GM18505 (cell line): ENCODE results near the gene MAP6.

Experiments used
- ATAC-seq: cut with Tn5 transposase; IDR thresholded peaks from one replicate; pipeline ENCODE4 v1.9.1; 2021; ENCODE audit not compliant: unreplicated experiment
- POLR2A ChIP-seq: IDR thresholded peaks from 4 replicates; pipeline ENCODE4 v1.6.1; 2011; ENCODE audit warnings: borderline replicate concordance; ENCODE audit not compliant: insufficient read depth, insufficient read length; ENCODE audit errors: extremely low read depth

The MAP6 gene

DNA sequence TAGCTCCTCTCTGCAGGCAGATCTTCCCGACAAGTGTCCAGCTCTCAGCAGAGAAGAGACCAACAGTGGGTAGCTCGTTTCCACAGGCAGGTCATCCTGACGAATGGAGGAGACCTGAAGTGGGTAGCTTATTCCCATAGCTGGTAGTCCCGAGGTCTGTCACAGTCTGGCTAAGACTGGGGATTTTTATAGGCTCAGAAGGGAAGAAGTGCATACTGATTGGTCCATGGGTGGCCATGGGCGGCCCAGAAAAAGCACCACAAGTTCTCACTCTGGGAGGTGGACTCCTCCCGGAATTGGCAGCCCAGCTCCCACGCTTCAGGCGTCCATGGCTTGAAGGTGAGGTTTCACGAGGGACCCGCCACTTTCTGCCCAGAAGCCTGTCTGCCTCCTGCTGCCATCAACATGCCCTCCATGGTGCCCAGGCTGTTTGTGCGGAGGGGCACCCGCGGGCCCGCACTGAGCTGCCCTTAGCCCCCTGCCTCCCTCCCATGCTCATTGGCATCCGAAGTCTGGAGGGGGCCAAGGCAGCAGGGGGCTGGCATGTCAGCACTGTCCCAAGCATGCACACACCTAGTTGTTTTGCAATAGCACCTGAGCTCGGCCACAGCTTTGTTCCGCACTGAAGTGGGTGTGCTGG, 9.9 kb upstream of the MAP6 start:
- ATAC-seq = no peak
- TF ChIP-seq POLR2A = no peak

DNA sequence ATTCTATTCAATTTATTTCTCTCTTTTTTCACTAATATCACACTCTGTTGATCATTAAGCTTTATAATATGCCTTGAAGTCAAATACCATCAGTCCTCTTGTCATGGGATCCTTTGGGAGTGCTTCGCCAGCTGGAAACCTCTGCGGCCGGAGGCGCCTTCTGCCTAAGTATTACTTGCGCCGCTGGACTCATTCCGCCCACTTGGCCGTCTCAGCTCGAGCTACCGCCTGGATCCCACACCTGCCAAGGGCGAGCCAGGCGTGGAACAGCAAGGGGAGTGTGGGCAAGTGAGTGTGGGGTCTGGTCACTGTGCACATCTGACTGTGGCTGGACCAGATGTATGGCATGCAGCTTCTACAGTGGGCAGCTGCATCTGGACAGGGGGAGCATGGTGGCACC, 9.1 kb upstream of the MAP6 start:
- no peak for TF ChIP-seq POLR2A

DNA sequence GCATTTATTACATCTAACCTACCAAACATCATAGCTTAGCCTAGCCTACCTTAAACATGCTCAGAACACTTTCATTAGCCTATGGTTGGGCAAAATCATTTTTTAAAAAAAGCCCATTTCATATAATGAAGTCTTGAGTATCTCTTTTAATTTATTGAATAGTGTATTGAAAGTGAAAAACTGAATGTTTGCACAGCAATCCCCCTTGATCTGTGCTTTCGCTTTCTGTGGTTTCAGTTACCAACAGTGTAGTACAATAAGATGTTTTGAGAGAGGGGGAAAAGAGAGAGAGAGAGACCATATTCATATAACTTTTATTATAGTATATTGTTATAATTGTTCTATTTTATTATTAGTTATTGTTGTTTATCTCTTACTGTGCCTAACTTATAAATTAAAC, 8.4 kb upstream of the MAP6 start:
- no peak for ATAC-seq
- no peak for TF ChIP-seq POLR2A

More for the DNA sequence above, 9.1 kb upstream of the MAP6 start:
- ATAC-seq = no peak

DNA sequence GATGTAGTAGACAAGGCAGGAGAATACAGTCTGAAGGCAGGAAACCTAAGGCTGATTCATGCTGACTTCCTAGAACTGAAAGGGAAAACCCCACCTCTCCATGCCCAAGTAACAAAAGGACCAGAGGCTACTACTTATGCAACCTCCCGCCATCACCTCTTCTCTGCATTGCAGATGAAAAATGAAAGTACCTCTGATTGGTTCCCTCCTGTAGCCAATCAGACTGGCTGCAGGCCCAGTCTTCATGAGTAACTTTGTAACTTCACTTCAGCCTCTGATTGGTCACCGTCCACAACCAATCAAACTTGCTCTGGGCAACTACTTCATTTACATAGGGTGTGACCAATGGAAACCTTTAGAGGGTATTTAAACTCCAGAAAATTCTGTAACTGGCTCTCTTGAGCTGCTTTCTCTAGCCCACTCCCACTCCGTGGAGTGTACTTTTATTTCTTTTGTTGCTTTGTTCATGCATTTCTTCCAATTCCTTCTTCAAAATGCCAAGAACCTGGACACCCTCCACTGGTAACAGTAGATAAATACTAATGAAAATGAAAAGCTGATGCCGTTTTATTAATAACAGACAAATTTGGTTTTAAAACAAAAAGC, 5.2 kb upstream of the MAP6 start:
- ATAC-seq = no peak
- TF ChIP-seq POLR2A = no peak

DNA sequence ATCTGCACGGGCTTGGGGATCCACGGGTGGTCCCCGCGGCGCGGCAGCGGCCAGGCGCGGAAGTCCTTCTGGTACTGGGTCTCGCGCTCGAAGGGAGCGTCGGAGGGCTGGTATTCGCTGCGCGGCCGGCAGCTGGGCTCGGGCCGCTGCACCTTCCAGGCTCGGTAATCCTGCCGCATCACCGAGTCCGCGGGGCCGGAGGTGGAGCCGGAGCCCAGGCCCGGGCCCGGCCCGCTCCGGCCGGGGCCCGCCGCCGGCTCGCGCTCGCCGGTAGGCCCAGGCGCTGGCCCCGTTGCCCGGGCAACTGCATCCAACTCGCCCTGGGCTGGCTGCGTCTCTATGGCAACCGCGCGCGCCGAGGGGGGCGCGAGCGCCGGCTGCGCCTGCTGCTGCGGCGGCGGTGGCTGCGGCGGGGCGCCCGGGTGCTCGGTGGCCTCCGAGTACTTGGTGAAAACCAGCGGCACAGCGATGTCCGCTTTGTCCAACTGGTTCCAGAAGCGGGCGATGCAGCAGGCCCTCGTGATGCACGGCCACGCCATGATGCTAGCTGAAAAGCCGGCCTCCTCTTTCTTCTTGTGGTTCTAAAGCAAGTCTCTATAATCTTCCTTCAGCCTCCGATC, 897 bp downstream of the MAP6 start:
- no peak for ATAC-seq
- TF ChIP-seq POLR2A = no peak

DNA sequence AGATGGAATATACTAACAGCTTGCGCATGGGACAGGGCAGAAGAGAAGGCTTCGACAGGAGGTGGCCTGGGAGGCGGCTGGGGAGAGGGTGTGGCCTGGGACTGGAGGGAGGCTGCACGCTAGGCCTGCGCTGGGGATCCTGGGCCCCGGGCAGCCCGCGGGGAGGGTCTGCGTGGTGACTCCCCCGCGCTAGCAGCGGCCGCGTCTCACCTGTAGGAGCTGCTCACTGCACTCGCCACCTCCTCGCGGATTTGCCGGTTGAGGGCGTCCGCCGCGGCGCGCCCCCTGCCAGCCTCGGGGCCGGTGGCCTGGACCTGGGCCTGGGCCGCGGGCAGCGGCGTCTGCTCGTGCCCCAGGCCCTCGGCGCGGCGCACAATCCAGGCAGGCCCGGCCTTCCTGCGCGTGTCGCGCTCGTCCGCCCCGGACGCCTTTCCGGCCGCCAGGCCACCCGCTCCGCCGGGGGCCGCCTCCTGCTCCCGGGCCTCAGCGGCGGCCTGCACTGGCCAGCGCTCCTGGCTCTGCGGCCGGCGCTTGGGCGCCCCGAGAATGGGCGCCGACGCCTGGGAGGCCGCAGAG, 1.5 kb downstream of the MAP6 start:
- no peak for TF ChIP-seq POLR2A
- ATAC-seq = no peak

DNA sequence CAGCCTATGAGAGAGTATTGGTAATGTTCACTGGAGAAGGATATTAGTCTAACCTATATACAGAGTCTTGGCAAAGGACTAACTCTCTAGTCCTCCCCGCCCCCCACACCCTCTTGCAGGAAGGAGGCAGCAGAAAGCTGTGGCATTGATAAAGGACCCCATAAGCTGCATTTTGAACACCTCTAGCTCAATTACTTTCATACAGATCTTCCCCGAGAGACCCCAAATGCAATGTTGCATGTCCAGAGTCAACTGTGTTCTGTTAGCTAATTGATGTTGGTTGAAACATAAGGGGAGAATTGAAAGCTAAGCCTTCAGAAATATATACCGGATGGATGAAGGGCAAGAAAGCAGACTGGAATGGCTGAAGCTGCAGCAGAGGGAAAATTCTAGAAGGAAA, 2.8 kb downstream of the MAP6 start:
- TF ChIP-seq POLR2A = no peak
- no peak for ATAC-seq

DNA sequence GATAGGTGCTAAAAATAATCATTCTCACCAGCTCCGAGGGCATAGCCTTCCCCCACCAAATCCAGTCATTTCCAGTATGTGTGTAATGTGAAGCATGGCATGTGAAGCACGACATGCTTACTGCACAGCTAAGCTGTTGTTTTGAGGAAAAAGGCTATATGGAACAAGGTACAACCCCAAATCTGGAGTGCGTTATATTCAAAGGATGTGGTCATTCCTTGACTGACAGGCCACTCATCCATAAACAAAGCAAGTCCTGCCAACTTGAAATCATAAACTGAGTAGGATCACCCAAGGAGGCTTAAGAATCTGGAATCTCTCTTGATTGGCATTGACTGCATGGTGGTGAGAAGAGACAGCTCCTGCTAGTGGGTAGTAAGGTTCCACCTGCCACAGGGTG, 3.7 kb downstream of the MAP6 start:
- ATAC-seq = no peak
- TF ChIP-seq POLR2A = no peak

DNA sequence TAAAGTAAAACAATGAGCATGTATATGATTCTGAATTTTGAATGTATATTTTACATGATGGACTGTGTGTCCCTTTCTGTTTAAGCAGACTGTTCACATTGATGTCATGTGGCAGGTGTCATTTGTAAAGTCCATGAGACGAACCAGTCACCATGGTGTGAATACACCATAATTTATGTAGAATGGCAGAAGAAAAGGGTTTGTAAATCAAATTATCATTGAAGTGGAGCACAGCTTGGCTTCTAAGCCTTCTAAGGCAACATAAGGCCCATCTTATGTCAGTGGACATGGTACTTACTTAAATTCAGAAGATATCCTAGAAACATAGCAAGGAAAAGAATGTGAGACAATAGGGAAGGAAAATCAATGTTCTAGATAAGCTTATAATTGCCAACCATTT, 4.4 kb downstream of the MAP6 start:
- no peak for TF ChIP-seq POLR2A
- ATAC-seq = no peak

DNA sequence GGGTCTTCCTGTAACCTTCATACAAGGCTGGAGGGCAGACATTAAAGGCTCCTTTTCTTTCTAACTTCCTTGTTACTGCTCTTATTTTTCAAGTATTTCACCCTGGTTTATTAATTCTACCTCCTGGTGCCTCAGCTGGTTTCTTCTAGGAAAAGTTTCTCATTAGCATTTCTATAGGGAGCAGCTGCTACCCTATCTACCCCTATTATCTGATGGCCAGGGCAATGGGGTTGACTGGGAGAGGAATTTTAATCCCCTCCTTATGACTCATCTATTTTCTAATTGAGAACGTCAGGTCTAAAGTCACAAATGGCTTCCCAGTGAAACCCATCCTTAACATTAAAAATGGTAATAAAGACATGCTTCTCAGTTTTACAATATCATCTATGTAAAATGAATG, 5.0 kb downstream of the MAP6 start:
- ATAC-seq = no peak
- no peak for TF ChIP-seq POLR2A

DNA sequence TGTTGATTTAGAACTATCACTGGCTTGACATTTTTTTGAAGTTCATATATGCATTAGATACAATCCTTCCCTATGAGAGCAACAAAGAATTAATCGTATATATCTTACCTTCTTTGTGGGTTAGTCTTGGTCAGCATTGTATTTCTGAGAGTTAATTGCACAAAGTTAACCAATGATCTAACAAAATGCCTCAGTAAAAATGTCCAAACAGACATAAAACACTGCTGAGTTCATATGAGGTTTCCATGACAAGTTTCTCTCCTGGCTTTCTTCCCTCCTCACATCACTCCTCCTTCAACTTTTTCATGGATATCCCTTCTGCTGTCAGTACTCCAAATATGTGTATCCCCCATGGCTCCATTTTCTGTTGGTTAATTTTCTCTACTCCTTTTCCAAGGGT, 9.0 kb downstream of the MAP6 start:
- no peak for TF ChIP-seq POLR2A
- ATAC-seq = no peak

DNA sequence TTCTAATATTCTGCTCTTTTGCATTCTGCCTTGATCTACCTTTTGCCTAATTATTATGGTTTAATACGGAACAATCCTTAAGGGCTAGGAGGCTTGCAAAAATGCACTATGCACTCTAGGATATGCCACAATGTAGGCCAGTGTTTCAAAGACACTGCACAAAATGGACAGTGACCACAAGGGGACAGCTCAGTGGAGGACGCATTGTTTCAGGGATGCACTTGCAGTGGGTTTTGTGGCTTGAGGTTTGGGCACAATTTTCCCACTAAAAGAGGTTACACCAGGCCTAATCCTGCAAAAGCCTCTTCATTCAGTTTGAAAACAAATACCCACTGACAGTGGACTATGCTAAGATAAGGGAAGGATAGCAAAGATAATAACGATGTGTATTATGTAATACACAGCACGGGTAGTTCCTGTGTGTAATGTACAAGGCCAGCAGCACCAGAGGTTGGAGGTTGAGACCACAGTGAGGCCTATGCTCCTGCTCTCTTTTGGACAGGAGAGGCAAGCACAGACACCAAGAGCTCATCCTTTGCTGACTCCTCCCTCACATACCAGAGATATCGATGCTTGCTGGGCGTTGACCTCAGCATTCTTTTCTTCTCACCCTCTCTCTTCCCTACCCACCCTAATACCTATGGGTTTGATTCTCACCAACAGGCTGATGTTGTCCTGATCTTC, 12.7 kb downstream of the MAP6 start:
- TF ChIP-seq POLR2A = no peak
- no peak for ATAC-seq

DNA sequence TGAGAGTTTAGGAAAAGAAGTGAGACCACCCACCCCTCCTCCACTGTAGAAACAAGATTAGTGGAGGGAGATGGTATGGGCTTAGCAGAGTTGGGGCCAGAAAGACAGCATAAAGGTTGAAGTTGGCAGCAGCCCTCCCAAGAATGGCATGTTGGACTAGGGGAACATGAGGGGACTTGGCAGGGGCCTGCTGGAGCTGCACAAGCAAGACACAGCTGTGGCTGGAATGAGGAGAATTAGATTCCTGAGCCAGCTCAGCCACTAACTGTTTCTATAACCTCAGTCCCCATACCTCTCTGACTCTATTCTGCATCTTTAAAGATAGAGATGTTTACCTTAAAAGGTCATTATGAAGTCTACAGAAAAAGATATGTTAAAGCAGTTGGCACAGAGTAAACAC, 13.2 kb downstream of the MAP6 start:
- TF ChIP-seq POLR2A = no peak
- no peak for ATAC-seq
